Measurements from ENCODE around the gene WNT9A.

GRCh38 chr1:227886503-227886961, 61.2 kb downstream of the WNT9A start:
- TF ChIP-seq ZNF629 (tag by site-specific recombination; IDR thresholded peaks at IDR 0.05) (no peak), ZNF221 (tag by site-specific recombination; IDR thresholded peaks at IDR 0.05; ENCODE audit: borderline replicate concordance) (no peak), CTCF (tag by site-specific recombination; IDR thresholded peaks at IDR 0.05) (no peak), HIC1 (tag by site-specific recombination; IDR thresholded peaks at IDR 0.05) (no peak), ZNF768 (tag by site-specific recombination; IDR thresholded peaks at IDR 0.05) (no peak), ZBTB44 (tag by site-specific recombination; IDR thresholded peaks at IDR 0.05) (no peak), ZNF274 (IDR thresholded peaks at IDR 0.05; ENCODE audit: low read length) (no peak), ZNF274 (tag by site-specific recombination; IDR thresholded peaks at IDR 0.05; ENCODE audit: borderline replicate concordance) (no peak), PBX3 (CRISPR knock-in tag; IDR thresholded peaks at IDR 0.05) (no peak), TCF7L2 (IDR thresholded peaks at IDR 0.05; ENCODE audit: borderline replicate concordance, low read depth, low read length) (no peak), ZNF302 (tag by site-specific recombination; IDR thresholded peaks at IDR 0.05; ENCODE audit: low read depth) (no peak), ZNF513 (tag by site-specific recombination; IDR thresholded peaks at IDR 0.05) (no peak), ZNF776 (tag by site-specific recombination; IDR thresholded peaks at IDR 0.05; ENCODE audit: borderline replicate concordance) (no peak), ZNF529 (tag by site-specific recombination; IDR thresholded peaks at IDR 0.05; ENCODE audit: insufficient replicate concordance) (no peak), ZNF362 (tag by site-specific recombination; IDR thresholded peaks at IDR 0.05) (no peak)

Data from HEK293 (cell line).